Smooth muscle cell of the brain vasculature (primary cell): ENCODE results near the gene PRXL2B.

Source experiments
- DNase-seq: peaks from one replicate; pipeline ENCODE4 v3.0.0-alpha.2; 2012; ENCODE audit warnings: low read depth, low spot score

PRXL2B gene

DNA sequence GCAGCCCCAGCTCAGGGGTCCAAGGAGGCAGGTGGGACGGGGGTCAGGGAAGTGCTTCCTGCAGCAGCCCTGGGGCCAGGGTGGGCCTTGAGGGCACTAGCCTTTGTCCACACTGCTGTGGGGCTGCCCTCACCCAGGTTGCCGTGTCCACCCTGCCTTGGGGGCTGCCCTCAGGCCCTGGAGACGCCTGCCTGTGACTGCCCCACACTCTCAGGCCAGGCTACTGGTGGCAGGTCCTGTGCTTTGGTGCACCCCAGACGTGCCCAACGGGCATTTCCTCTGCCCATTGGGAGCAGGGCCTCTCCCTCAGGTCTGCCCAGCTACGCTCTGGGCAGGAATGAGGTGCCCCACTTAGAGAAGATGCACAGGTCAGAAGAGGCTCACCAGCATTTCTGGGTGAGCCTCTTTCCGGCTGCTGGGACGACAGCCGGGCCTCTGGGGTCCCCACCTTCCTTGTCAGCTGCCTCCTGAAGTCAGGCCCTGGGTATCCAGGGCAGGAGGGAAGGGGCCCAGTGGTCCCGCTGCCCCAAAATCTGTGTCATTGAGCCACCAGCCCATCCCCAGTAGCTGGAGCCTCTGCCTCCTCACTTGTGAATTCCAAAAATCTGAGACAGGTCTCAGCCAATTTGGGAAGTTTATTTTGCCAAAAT, 48.9 kb downstream of the PRXL2B start:
- no peak for DNase-seq

DNA sequence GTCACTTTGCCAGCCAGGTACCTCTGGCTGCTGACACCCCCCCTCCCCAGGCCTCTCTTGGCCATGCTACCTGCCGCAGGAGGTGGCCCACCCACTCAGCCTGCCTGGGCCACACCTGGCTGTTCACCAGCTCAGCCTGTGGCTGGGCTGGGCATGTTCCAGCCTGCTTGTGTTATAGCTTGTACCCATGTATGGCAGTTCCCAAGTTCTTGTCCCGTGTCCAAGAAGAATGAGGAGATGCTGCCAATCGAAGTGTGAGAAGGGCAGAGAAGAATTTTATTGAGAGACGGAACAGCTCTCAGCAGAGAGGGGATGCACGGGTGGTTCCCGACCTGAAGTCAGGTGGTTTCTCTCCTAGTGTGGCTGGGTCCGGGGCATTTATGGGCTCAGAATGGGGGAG, 50.2 kb downstream of the PRXL2B start:
- no peak for DNase-seq

DNA sequence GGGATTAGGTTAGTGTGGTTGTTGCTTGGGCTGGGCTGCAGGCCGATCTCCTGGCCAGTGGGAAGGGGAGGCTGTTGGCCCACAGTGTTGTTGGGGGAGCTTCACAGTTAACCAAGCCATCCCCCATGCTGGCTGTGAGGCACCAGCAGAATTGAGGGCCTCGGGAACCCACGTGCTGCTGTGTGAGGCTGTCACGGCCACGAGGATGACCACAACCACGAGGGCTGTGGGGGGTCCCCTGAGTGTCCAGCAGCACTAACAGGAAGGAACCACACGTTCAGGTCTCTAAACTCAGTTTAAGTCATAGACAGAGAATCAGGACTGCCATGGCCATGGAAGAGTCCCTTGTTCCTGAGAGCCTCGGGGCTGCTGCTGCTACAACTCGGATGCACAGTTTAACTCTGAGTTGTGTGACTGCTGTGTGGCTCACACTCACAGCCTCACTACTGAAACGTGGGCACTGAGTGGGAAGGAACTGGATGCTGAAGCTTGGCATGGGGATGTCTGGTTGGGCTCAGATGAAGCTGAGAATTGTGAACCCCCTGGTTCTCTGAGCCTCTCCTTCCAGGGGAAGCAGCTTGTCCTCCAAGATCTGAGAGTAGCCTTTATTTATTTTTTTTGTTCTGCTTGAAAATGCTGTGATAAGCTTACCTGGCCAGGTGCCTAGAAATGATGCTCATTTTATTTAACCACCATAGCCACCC, 51.0 kb downstream of the PRXL2B start:
- no peak for DNase-seq

DNA sequence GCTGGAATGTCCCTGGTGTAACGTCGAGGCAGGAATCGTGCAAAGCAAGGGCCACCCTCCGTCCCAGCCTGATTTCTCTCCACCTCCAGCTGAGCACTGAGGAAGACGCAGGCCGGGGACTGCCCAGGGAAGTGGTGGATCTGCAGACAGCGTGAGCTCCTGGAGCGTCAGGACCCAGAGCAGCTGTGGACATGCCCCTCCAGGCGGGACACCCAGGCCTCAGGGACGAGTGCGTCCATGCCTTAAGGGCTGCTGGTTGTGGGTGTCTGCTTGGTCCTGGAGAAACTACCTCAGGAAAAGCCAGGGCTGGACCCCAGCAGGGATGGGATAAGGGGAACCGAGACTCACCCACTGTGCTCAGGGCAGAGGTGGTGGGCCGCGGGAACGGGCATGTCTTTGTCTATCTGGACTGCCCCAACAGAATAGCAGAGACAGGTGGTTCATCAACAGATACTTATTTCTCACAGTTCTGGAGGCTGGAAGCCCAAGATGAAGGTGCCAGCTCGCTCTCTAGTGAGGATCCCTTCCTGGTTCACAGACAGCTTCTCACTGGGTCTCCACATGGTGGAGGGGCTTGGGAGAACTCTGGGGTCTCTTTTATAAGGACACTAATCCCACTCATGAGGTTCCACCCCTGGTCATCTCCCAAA, 52.0 kb downstream of the PRXL2B start:
- no peak for DNase-seq

DNA sequence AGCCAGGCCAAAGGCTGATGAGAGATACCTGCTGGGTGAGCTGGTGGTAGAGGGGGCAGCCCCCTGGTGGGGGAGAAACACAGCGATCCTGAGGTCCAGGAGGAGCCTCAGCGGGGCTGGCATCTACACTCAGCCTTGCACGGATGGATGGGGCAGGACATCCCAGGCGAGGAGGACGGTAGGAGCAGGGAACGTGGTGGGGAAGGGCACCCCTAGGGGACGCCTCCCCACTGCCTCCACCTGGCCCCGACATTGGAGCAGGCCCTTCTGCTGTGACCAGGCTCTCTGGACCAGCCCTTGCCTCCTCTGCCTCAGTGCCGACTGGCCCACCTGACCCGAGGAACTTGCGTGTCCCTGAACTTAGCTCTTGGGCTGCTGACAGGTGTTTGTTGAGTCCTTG, 52.6 kb downstream of the PRXL2B start:
- DNase-seq = no peak

DNA sequence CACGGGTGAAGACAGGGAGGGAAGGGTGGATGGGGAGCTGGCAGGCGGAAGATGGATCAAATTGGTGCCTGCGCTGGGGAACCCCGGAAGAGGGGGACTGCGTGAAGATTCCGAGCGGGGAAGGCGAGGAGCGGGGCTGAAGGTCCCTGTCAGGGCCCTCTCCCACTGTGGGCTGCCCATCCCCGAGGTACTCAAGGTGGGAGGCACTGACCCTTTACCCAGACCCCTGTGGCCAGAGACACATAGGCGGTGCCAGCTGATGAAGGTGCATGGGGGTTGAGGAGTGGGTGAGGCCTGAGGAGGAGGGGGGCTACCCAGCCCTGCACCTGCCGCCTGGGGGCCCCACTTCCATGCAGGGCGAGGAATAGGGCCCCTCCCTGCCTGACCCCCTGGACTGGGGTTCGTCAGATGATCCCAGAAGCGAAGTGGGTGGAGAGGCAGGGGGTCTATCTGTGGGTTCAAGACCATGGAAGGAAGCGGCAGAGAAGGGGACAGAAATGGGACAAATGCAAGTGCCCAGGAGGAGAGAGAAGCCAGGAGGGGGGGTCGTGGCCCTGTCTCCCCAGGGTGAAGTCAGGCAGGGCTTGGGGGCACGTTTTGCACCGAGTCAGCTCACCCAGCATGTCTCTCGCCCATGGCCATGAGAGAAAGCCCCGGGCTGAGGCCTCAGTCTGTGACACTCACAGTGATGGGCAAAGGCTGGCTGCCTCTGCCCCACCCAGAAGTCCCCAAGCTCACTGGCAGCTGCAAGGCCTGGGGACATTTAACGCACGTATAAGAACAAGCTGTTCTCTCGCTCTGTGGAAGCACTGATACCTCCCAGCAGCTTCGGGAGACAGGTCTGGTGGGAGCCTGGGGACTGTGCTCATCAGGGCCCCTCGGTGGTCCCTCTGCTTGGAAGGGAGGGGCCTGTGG, 53.3 kb downstream of the PRXL2B start:
- no peak for DNase-seq

DNA sequence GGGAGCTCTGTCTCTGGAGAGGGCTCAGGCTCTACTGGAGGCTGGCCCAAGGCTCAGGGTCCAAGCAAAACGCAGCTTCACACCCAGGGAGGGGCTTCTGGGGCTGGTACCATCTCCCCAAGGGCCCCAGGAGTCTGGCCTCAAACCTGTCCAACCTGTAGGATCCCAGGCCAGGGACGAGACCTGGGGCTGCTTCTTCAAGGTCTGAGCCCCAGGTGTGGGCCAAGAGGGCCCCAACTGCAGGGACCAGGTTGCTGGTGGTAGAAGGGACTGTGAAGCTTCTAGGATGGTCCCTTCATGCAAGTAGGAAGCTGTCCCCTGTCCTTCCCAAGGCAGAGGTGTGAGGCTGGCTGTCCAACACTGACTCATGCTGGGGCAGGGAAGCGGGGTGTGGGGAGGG, 54.0 kb downstream of the PRXL2B start:
- no peak for DNase-seq
